Fibroblast of lung (primary cell): ENCODE results near the gene GAGE1.

Experiments
- CTCF ChIP-seq, 2 donors: IDR thresholded peaks in 1 of 2; conservative IDR thresholded peaks in 1 of 2; 1 replicate in 1 of 2; 2 replicates in 1 of 2; pipeline ENCODE4 v1.5.1; 2011 to 2012; ENCODE audit warnings: low read length in 2 of 2, control low read depth in 1 of 2, inconsistent platforms in 1 of 2, low read depth in 1 of 2, mild to moderate bottlenecking in 1 of 2
- EZH2 ChIP-seq: IDR thresholded peaks from 2 replicates; pipeline ENCODE4 v1.5.1; 2012; ENCODE audit warnings: low read length, control low read depth, mild to moderate bottlenecking; ENCODE audit errors: missing control alignments

DNA sequence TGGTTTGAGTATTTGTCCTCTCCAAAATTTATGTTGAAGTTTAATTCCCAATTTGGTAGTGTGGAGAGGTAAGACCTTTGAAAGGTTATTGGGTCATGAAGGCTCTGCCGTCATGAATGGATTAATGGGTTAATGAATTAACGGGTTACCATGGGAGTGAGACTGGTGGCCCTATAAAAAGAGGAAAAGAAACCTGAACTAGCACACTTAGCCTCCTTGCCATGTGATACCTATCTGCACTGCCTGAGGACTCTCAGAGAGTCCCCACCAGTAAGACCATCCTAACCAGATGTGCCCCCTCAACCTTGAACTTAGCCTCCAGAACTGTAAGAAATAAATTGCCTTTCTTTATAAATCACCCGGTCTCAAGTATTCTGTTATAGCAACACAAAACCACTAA is 57.7 kb downstream of the GAGE1 start:
- TF ChIP-seq EZH2: no peak
- no peak for TF ChIP-seq CTCF (conservative IDR thresholded peaks at IDR 0.05 in 1 of 2, IDR thresholded peaks at IDR 0.05 in 1 of 2; ENCODE audit: low read depth in 1 of 2, low read length in 2 of 2)
